CD4-positive, alpha-beta T cell (primary cell): ENCODE data around the gene P2RX7. TPM values are rescaled to one million over a fixed set of nuclear protein-coding genes. Genes with fewer than 3 reads are reported as not detected.

Experiments
- ATAC-seq: fragments of 200-7000 bp; cut with Tn5 transposase; one replicate; pipeline ENCODE4 v1.10.0; 2022; ENCODE audit warnings: mild to moderate bottlenecking; ENCODE audit not compliant: poor library complexity
- CTCF ChIA-PET: fragments of 350-600 bp; sonication (Branson Sonifier 250); formaldehyde crosslinking; loops from one replicate; lab custom pipeline; 2021; ENCODE audit warnings: antibody characterized with exemption, inconsistent platforms; lab: Charles Lee
- POLR2A ChIA-PET: fragments of 350-600 bp; sonication (Branson Sonifier 250); formaldehyde crosslinking; loops from one replicate; lab custom pipeline; 2021; ENCODE audit warnings: antibody characterized with exemption, inconsistent platforms; lab: Charles Lee
- DNase-seq, 14 experiments: peaks; one replicate each; pipeline ENCODE4 v3.0.0-alpha.2; 2013 to 2020; ENCODE audit warnings: mixed read lengths in 2 of 14
- H3K27ac ChIP-seq, 2 donors: one replicate each; pipeline versions ENCODE4 v1.5.1 to v1.7.0; 2013; ENCODE audit warnings: low read length in 2 of 2, low read depth in 1 of 2, mild to moderate bottlenecking in 1 of 2
- H3K27me3 ChIP-seq, 2 experiments: 1 replicate in 1 of 2; 2 replicates in 1 of 2; pipeline versions ENCODE4 v1.6.1 to v1.7.0; 2013; ENCODE audit warnings: low read length in 2 of 2, control low read depth in 1 of 2, mild to moderate bottlenecking in 1 of 2, moderate library complexity in 1 of 2; ENCODE audit not compliant: insufficient read depth in 2 of 2, control insufficient read depth in 1 of 2
- H3K36me3 ChIP-seq: one replicate; pipeline ENCODE4 v1.6.1; 2013; ENCODE audit warnings: low read length, control low read depth; ENCODE audit not compliant: insufficient read depth
- H3K4me1 ChIP-seq: one replicate; pipeline ENCODE4 v1.6.1; 2013; ENCODE audit warnings: low read length, control low read depth; ENCODE audit not compliant: insufficient read depth
- H3K4me3 ChIP-seq: one replicate; pipeline ENCODE4 v1.5.1; 2013; ENCODE audit warnings: mild to moderate bottlenecking, low read length, moderate library complexity
- H3K9me3 ChIP-seq, 2 experiments: 1 replicate in 1 of 2; 2 replicates in 1 of 2; pipeline versions ENCODE4 v1.6.1 to v1.7.0; 2013; ENCODE audit warnings: low read length in 2 of 2, mild to moderate bottlenecking in 2 of 2, control low read depth in 1 of 2, moderate library complexity in 1 of 2; ENCODE audit not compliant: control insufficient read depth in 1 of 2, insufficient read depth in 1 of 2
- H3K27ac Mint-ChIP-seq: one replicate; pipeline ENCODE4 v1.8.0; 2020; ENCODE audit warnings: mixed read lengths
- H3K27me3 Mint-ChIP-seq: one replicate; pipeline ENCODE4 v1.8.0; 2021; ENCODE audit warnings: mixed read lengths
- H3K36me3 Mint-ChIP-seq: one replicate; pipeline ENCODE4 v1.8.0; 2021; ENCODE audit warnings: low read depth, mixed read lengths
- H3K4me1 Mint-ChIP-seq: one replicate; pipeline ENCODE4 v1.8.0; 2021; ENCODE audit warnings: low read depth, mixed read lengths
- H3K4me3 Mint-ChIP-seq: one replicate; pipeline ENCODE4 v1.8.0; 2020; ENCODE audit warnings: mild to moderate bottlenecking, mixed read lengths
- H3K9me3 Mint-ChIP-seq: one replicate; pipeline ENCODE4 v1.8.0; 2020; ENCODE audit warnings: mixed read lengths
- CTCF ChIP-seq: fragments of 200-600 bp; IDR thresholded peaks from one replicate; pipeline ENCODE4 v1.8.0; 2022; ENCODE audit warnings: antibody characterized with exemption, mild to moderate bottlenecking
- intact Hi-C, 2 experiments: fragments of 100-400 bp; cut with DNase I in 1 of 2; cut with micrococcal nuclease in 1 of 2; formaldehyde crosslinking; loops; one replicate each; pipeline versions ENCODE4 v1.15.1 to v1.9.0; 2023 to 2025; cut with DNase I, micrococcal nuclease
- total RNA-seq, 174 experiments: library from RNA in 2 of 174; stranded (reverse) in 2 of 174; gene quantifications; one replicate each; pipeline ENCODE4 v1.2.3 and lab custom pipeline; 2021 to 2026

Gene P2RX7
- total RNA-seq, 2 experiments from 2014 or later, result 4.6 to 4.8 TPM

- H3K4me1 Mint-ChIP-seq, result peaks cover 23% of the 10 kb centered on the region
- H3K4me3 ChIP-seq, result no peak overlapping the region
- H3K27me3 ChIP-seq, result no peaks in the 10 kb centered on the region
- CTCF ChIA-PET, result no interaction called here
- H3K4me3 Mint-ChIP-seq, result no peak overlapping the region
- no peaks in the 10 kb centered on the region for H3K36me3 Mint-ChIP-seq
- no peaks in the 10 kb centered on the region for H3K9me3 Mint-ChIP-seq
- intact Hi-C loops, result loop anchor here in 1 of 2 experiments (10.0 kb wide), 1 partner anchor 67 kb away; no protein-coding TSS in a partner anchor
- no peak for DNase-seq
- H3K36me3 ChIP-seq, result no peaks in the 10 kb centered on the region
- H3K27ac Mint-ChIP-seq, result no peak overlapping the region
- no peak overlapping the region for H3K27ac ChIP-seq
- H3K4me1 ChIP-seq, result peaks cover 24% of the 10 kb centered on the region
- POLR2A ChIA-PET, result no interaction called here
- H3K27me3 Mint-ChIP-seq, result no peaks in the 10 kb centered on the region
- no peak for ATAC-seq
- TF ChIP-seq CTCF, result no peak
- no peaks in the 10 kb centered on the region for H3K9me3 ChIP-seq
These were observed 4.8 kb downstream of the P2RX7 start for GRCh38 chr12:121137512-121137911.

GRCh38 chr12:121138284-121138683, 5.6 kb downstream of the P2RX7 start:
- intact Hi-C loops, result loop anchor here in 1 of 2 experiments (10.0 kb wide), 1 partner anchor 67 kb away; no protein-coding TSS in a partner anchor
- Histone ChIP-seq H3K9me3 (no peaks in the 10 kb centered on the region), H3K4me3 (no peak overlapping the region), H3K27me3 (no peaks in the 10 kb centered on the region), H3K27ac (no peak overlapping the region), H3K36me3 (no peaks in the 10 kb centered on the region), H3K4me1 (peaks cover 17% of the 10 kb centered on the region)
- Mint-ChIP-seq H3K27ac (no peak overlapping the region), H3K4me3 (no peak overlapping the region), H3K27me3 (no peaks in the 10 kb centered on the region), H3K36me3 (no peaks in the 10 kb centered on the region), H3K4me1 (peaks cover 16% of the 10 kb centered on the region), H3K9me3 (no peaks in the 10 kb centered on the region)
- POLR2A ChIA-PET, result no interaction called here
- CTCF ChIA-PET, result no interaction called here
- ATAC-seq (no peak), DNase-seq (no peak)
- no peak for TF ChIP-seq CTCF

GRCh38 chr12:121139286-121139685, 6.6 kb downstream of the P2RX7 start:
- H3K4me1 Mint-ChIP-seq, result peaks cover 12% of the 10 kb centered on the region
- no peaks in the 10 kb centered on the region for H3K9me3 Mint-ChIP-seq
- H3K36me3 ChIP-seq, result no peaks in the 10 kb centered on the region
- POLR2A ChIA-PET, result no interaction called here
- ATAC-seq, result no peak
- no peak overlapping the region for H3K27ac Mint-ChIP-seq
- CTCF ChIA-PET, result no interaction called here
- peaks cover 9% of the 10 kb centered on the region for H3K4me1 ChIP-seq
- intact Hi-C loops, result loop anchor here in 1 of 2 experiments (10.0 kb wide), 1 partner anchor 66 kb away; no protein-coding TSS in a partner anchor
- H3K9me3 ChIP-seq, result no peaks in the 10 kb centered on the region
- no peak for TF ChIP-seq CTCF
- no peak overlapping the region for H3K27ac ChIP-seq
- H3K27me3 ChIP-seq, result no peaks in the 10 kb centered on the region
- no peak for DNase-seq
- no peak overlapping the region for H3K4me3 ChIP-seq
- H3K27me3 Mint-ChIP-seq, result no peaks in the 10 kb centered on the region
- no peak overlapping the region for H3K4me3 Mint-ChIP-seq
- H3K36me3 Mint-ChIP-seq, result no peaks in the 10 kb centered on the region
